DOHH2 (cell line): ENCODE results near the gene GJC1.

Source experiments
- H3F3A ChIP-seq: fragments of 200-600 bp; sonication (generic), shearing (Covaris generic); 2 replicates; pipeline ENCODE4 v1.6.0; 2016; ENCODE audit warnings: antibody characterized with exemption, mild to moderate bottlenecking; ENCODE audit not compliant: control insufficient read depth, insufficient read depth
- H3K27ac ChIP-seq: fragments of 200-600 bp; sonication (generic); 2 replicates; pipeline ENCODE4 v1.5.1; 2014; ENCODE audit warnings: low read depth, mild to moderate bottlenecking, low read length, moderate library complexity
- H3K27me3 ChIP-seq: fragments of 200-600 bp; sonication (generic); 2 replicates; pipeline ENCODE4 v1.6.1; 2014; ENCODE audit warnings: mild to moderate bottlenecking, low read length, mixed read lengths; ENCODE audit not compliant: control insufficient read depth
- H3K36me3 ChIP-seq: fragments of 200-600 bp; sonication (generic); 2 replicates; pipeline ENCODE4 v1.6.1; 2014; ENCODE audit warnings: mild to moderate bottlenecking, low read length, moderate library complexity, mixed read lengths; ENCODE audit not compliant: control insufficient read depth
- H3K4me1 ChIP-seq: fragments of 200-600 bp; sonication (generic); 2 replicates; pipeline ENCODE4 v1.6.1; 2014; ENCODE audit warnings: mild to moderate bottlenecking, low read length, mixed read lengths; ENCODE audit not compliant: control insufficient read depth
- H3K4me2 ChIP-seq: fragments of 200-600 bp; sonication (generic); 2 replicates; pipeline ENCODE4 v1.6.0; 2014; ENCODE audit warnings: mild to moderate bottlenecking, low read length, moderate library complexity
- H3K4me3 ChIP-seq: fragments of 200-600 bp; sonication (generic); 2 replicates; pipeline ENCODE4 v1.5.1; 2014; ENCODE audit warnings: mild to moderate bottlenecking, low read length, mixed read lengths
- H3K79me2 ChIP-seq: fragments of 200-600 bp; sonication (generic); 2 replicates; pipeline ENCODE4 v1.6.1; 2014; ENCODE audit warnings: mild to moderate bottlenecking, low read length, mixed read lengths; ENCODE audit not compliant: control insufficient read depth
- H3K9me2 ChIP-seq: fragments of 200-600 bp; sonication (generic); replicated peaks from 2 replicates; pipeline ENCODE4 v1.6.1; 2014; ENCODE audit warnings: mild to moderate bottlenecking, low read length, mixed read lengths; ENCODE audit not compliant: control insufficient read depth
- H3K9me3 ChIP-seq: fragments of 200-600 bp; sonication (generic); 2 replicates; pipeline ENCODE4 v1.6.1; 2014; ENCODE audit warnings: antibody characterized with exemption, low read length, mixed read lengths; ENCODE audit not compliant: control insufficient read depth, insufficient read depth
- H4K20me1 ChIP-seq: fragments of 200-600 bp; sonication (generic); 2 replicates; pipeline ENCODE4 v1.6.0; 2014; ENCODE audit warnings: low read depth, mild to moderate bottlenecking, antibody characterized with exemption, low read length, moderate library complexity; ENCODE audit not compliant: control insufficient read depth, insufficient read depth
- CTCF ChIP-seq: fragments of 200-600 bp; sonication (generic); IDR thresholded peaks from one replicate; pipeline ENCODE4 v1.5.1; 2014; ENCODE audit warnings: antibody characterized with exemption, mild to moderate bottlenecking, low read depth, low read length; ENCODE audit not compliant: poor library complexity, severe bottlenecking
- EZH2phosphoT487 ChIP-seq: fragments of 200-600 bp; sonication (generic); IDR thresholded peaks from 2 replicates; pipeline ENCODE4 v1.6.1; 2017; ENCODE audit warnings: borderline replicate concordance, mild to moderate bottlenecking, antibody characterized with exemption, low read length, moderate library complexity, mixed read lengths

The GJC1 gene

GRCh38 chr17:44776628-44777393 lies 53.3 kb downstream of the GJC1 start:
- Histone ChIP-seq H3K4me3 (no peak overlapping the region), H3K27me3 (no peaks in the 10 kb centered on the region), H3F3A (no peaks in the 10 kb centered on the region), H4K20me1 (0 out of 2 replicates have a peak, but pooled peaks cover 2% of the 10 kb centered on the region), H3K4me1 (peaks cover 26% of the 10 kb centered on the region), H3K36me3 (no peaks in the 10 kb centered on the region), H3K9me2 (no peaks in the 10 kb centered on the region), H3K4me2 (peak overlapping the region; percentile 100), H3K27ac (no peak overlapping the region), H3K79me2 (no peaks in the 10 kb centered on the region), H3K9me3 (no peaks in the 10 kb centered on the region)
- TF ChIP-seq CTCF, result no peak
- no peak for TF ChIP-seq EZH2phosphoT487

- no peaks in the 10 kb centered on the region for H3K9me3 ChIP-seq
- H3K27me3 ChIP-seq, result no peaks in the 10 kb centered on the region
- no peaks in the 10 kb centered on the region for H3K36me3 ChIP-seq
- H3F3A ChIP-seq, result no peaks in the 10 kb centered on the region
- peak overlapping the region; percentile 90 for H3K4me3 ChIP-seq
- TF ChIP-seq CTCF (no peak), EZH2phosphoT487 (no peak)
- H3K9me2 ChIP-seq, result no peaks in the 10 kb centered on the region
- peaks cover 26% of the 10 kb centered on the region for H3K4me1 ChIP-seq
- no peak overlapping the region for H3K27ac ChIP-seq
- 0 out of 2 replicates have a peak, but pooled peaks cover 2% of the 10 kb centered on the region for H4K20me1 ChIP-seq
- no peaks in the 10 kb centered on the region for H3K79me2 ChIP-seq
- peak overlapping the region; percentile 100 for H3K4me2 ChIP-seq
These were observed 54.1 kb downstream of the GJC1 start for GRCh38 chr17:44775838-44776621.

GRCh38 chr17:44775136-44775837 lies 54.8 kb downstream of the GJC1 start:
- no peaks in the 10 kb centered on the region for H3K27me3 ChIP-seq
- H3K79me2 ChIP-seq, result no peaks in the 10 kb centered on the region
- TF ChIP-seq EZH2phosphoT487 (no peak), CTCF (peak; percentile 48)
- peak overlapping the region; percentile 90 for H3K4me3 ChIP-seq
- no peaks in the 10 kb centered on the region for H3K36me3 ChIP-seq
- H3K9me2 ChIP-seq, result no peaks in the 10 kb centered on the region
- H3F3A ChIP-seq, result no peaks in the 10 kb centered on the region
- 0 out of 2 replicates have a peak, but pooled peaks cover 2% of the 10 kb centered on the region for H4K20me1 ChIP-seq
- H3K4me2 ChIP-seq, result peak overlapping the region; percentile 100
- H3K27ac ChIP-seq, result no peak overlapping the region
- no peaks in the 10 kb centered on the region for H3K9me3 ChIP-seq
- H3K4me1 ChIP-seq, result peaks cover 26% of the 10 kb centered on the region
